ENCODE data around the gene ZFAND2A. TPM values are rescaled to one million over a fixed set of nuclear protein-coding genes. Genes with fewer than 3 reads are reported as not detected.
A peak's percentile ranks its signal among the peaks of the same experiment; 100 is the strongest.
"Not testable (repeated sequence)": the region's sequence is repeated elsewhere in the genome, so short reads cannot be mapped to it uniquely, and the experiment has no call there.

The ZFAND2A gene
- total and polyA plus RNA-seq, 5 experiments from 2014 or later = 33.5 to 59.9 (median 47.9) TPM

DNA sequence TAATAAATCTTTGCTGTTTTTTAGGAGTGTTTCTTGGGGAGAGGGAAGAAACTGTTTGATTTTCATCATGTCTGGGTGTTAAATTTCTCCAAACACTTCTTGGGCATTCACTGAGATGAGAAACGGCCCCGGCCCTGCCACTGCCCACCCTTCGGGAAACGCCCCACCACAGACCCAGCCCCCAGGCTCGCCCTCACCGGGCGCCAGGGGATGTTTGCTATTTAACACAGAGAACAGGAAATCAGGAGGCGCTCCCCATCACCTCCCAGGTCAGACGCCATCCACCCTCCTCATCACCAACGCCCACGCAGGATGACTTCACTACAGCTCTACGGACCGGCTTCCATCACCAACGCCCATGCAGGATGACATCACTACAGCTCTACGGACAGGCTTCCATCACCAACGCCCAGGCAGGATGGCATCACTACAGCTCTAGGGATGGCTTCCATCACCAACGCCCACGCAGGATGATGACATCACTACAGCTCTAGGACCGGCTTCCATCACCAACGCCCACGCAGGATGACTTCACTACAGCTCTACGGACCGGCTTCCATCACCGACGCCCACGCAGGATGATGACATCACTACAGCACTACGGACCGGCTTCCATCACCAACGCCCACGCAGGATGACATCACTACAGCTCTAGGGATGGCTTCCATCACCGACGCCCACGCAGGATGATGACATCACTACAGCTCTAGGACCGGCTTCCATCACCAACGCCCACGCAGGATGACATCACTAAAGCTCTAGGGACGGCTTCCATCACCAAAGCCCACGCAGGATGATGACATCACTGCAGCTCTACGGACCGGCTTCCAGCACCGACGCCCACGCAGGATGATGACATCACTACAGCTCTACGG is 44.6 kb downstream of the ZFAND2A start:
- POLR2A ChIA-PET, H3K36me3 Mint-ChIP-seq, H3K27ac Mint-ChIP-seq, H3K27me3 Mint-ChIP-seq, ATAC-seq, H3K9me3 Mint-ChIP-seq, H3K4me3 Mint-ChIP-seq: not testable (repeated sequence)
- peaks cover 7 to 17% (median 11%) of the 10 kb centered on the region in 4 donors for H3K4me1 Mint-ChIP-seq
- peak in 1 of 10 donors; percentile 22 for DNase-seq

DNA sequence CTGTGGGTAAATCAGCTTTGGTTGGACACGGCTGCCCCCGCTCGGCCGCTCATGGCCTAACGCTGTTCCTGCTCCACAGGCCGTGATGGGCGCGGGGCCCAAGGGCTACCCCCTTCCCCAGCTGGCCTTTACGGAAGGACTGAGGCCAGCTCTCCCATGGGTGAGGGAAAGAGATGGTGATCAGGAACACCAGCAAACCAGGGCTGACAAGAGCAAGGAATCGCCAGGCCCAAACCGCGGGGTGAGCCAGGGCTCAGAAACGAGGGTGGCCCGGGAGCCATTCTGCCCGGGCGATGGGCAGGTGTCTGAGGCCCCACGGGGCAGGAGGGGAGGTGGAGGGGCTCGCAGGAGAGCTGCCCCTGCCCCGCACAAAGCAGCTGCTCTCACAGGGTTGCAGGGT is 45.5 kb downstream of the ZFAND2A start:
- Mint-ChIP-seq H3K4me1 (peaks cover 7 to 17% (median 11%) of the 10 kb centered on the region in 4 donors), H3K27ac (no peak overlapping the region), H3K36me3 (peaks cover 0 to 3% (median 0%) of the 10 kb centered on the region in 3 donors), H3K9me3 (no peaks in the 10 kb centered on the region), H3K4me3 (no peak overlapping the region), H3K27me3 (no peaks in the 10 kb centered on the region)
- POLR2A ChIA-PET = no interaction called here
- ATAC-seq (no peak), DNase-seq (peak in 1 of 10 donors; percentile 48)

DNA sequence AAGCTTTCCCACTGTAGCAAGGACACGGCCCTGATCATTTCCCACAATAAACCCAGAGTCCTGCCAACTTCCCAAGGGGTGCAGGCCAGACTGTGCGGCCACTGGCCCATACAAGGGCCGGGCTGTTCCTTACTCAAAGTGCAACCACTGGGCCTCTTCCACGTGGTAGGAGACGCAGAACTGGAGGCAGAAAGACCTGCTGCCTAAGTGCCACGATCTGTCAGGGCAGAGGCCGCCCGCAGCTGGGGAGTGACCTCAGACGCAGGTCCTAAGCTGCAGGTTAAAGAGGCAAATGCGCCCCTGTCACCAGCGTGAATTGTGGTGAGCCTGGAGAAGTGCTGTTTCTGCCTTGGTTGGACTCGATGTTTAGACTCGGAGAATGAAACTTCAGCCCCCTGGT is 45.9 kb downstream of the ZFAND2A start:
- POLR2A ChIA-PET = interaction anchor here (0.9 kb wide), 1 partner anchor 46 kb away, joined by 3 read pairs; no protein-coding TSS in a partner anchor
- Mint-ChIP-seq H3K27ac (no peak overlapping the region), H3K4me3 (no peak overlapping the region), H3K27me3 (no peaks in the 10 kb centered on the region), H3K36me3 (peaks cover 0 to 3% (median 0%) of the 10 kb centered on the region in 3 donors), H3K9me3 (no peaks in the 10 kb centered on the region), H3K4me1 (peaks cover 5 to 13% (median 8%) of the 10 kb centered on the region in 4 donors)
- no peak for DNase-seq
- ATAC-seq = no peak

DNA sequence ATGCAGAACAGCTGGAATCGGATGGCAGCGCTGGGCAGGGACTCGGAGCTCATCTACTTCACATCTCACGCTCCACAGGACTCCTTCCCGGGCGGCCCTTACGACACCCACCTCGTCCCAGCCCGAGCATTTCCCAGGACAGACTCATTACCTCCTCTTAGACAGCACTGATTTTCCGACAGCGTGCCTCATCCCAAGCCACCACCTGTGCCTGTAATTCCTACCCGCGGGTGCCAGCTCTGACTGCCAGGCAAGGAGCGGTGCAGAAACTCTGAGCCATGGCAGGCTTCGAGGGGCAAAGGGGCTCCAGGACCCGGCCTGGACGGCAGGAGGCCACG is 46.5 kb downstream of the ZFAND2A start:
- H3K4me3 Mint-ChIP-seq = no peak overlapping the region
- no peaks in the 10 kb centered on the region for H3K9me3 Mint-ChIP-seq
- POLR2A ChIA-PET = interaction anchor here (0.9 kb wide), 1 partner anchor 47 kb away, joined by 3 read pairs; no protein-coding TSS in a partner anchor

DNA sequence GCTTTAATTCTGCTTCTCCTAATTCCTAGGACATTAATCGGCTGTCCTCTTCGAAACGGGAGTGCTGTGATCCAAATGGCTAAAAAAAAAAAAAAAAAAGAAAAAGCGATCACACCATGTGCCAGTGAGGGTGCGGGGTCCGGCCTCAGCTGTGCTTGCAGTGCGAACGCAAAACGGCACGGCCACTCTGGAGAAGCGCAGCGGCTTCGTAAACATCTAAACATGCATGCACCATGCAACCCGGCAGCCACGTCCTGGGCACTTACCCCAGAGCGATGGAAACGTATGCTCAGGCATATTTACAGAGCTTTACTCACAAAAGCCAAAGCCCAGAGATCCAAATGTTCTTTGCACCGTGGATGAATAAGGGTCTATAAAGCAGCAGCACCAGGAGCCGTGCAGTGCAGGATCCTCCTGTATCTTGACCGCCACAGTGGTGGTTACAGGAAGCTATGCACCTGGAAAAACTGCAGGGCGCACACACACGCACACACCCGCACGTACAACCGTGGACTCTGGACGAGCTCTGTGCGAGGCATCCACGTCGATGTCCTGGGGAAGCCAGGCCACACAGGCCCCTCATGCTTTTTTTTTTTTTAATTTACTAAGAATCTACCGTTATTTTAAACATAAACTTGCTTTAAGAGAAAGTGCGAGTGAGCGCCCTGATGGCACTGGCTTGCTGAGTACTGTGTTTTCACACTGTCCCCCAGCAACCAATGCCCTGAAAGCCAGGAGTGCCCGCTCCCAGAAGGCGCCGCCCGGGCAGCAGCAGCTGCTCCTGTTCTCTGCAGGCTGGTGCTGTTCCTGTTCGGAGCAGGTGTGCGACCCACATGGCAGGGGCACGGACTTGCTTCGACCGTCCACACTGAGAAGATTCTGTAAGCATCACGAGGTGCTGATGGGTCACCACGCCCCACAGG is 47.1 kb downstream of the ZFAND2A start:
- H3K4me1 Mint-ChIP-seq = peaks cover 0 to 5% (median 2%) of the 10 kb centered on the region in 4 donors
- no peaks in the 10 kb centered on the region for H3K9me3 Mint-ChIP-seq
- H3K4me3 Mint-ChIP-seq = no peak overlapping the region
- no peak overlapping the region for H3K27ac Mint-ChIP-seq
- DNase-seq (peak in 1 of 10 donors; percentile 59), ATAC-seq (no peak)
- POLR2A ChIA-PET = no interaction called here
- H3K36me3 Mint-ChIP-seq = peaks cover 0 to 3% (median 0%) of the 10 kb centered on the region in 3 donors
- no peaks in the 10 kb centered on the region for H3K27me3 Mint-ChIP-seq

More for the DNA sequence above, 46.5 kb downstream of the ZFAND2A start:
- Mint-ChIP-seq H3K27me3 (no peaks in the 10 kb centered on the region), H3K36me3 (peaks cover 0 to 3% (median 0%) of the 10 kb centered on the region in 3 donors), H3K4me1 (peaks cover 2 to 9% (median 5%) of the 10 kb centered on the region in 4 donors), H3K27ac (peak overlapping the region in 1 of 10 donors; percentile 66)
- ATAC-seq = no peak
- DNase-seq = peak in 1 of 10 donors; percentile 48

DNA sequence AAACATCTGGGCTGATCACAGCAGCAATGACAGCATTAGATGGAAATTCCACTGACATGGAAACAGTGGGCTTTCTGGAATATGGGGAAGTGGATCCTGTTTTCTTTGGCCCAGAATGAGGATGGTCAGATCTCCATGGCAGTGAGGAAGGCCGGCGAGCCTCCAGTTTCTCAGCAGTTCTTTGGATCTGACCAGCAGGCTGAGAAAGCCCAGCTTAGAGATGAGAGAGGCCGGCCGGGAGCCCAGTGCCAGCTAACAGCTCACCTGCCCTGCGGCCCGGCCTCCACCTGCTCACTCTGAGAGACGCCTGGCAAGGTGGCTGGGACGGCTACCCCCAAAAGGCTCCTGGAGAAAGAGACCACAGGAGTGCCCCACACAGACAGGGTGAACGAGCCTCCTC is 47.9 kb downstream of the ZFAND2A start:
- no peaks in the 10 kb centered on the region for H3K27me3 Mint-ChIP-seq
- no peak overlapping the region for H3K27ac Mint-ChIP-seq
- no peak overlapping the region for H3K4me3 Mint-ChIP-seq
- DNase-seq (peak in 1 of 10 donors; percentile 14), ATAC-seq (no peak)
- peaks cover 0 to 6% (median 0%) of the 10 kb centered on the region in 4 donors for H3K4me1 Mint-ChIP-seq
- peaks cover 0 to 3% (median 0%) of the 10 kb centered on the region in 3 donors for H3K36me3 Mint-ChIP-seq
- POLR2A ChIA-PET = no interaction called here
- no peaks in the 10 kb centered on the region for H3K9me3 Mint-ChIP-seq

DNA sequence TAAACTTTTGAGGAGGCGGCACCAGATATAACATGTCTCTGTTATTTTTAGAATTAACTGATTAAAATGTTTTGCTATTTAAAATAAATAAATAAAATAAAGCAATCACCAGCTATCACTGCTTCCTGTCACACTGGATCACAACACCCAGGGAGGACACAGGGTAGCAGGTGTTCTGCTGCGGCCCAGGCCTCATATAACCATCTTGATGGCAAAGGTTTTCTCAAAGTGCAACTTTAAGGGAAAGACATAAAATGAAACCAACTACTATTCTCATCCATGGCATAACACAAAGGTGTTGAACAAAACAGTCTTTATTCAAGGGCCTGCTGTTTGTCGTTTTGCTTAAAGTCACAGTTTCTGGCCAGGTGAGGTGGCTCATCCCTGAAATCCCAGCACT is 48.8 kb downstream of the ZFAND2A start:
- Mint-ChIP-seq H3K27me3 (no peaks in the 10 kb centered on the region), H3K9me3 (no peaks in the 10 kb centered on the region)

DNA sequence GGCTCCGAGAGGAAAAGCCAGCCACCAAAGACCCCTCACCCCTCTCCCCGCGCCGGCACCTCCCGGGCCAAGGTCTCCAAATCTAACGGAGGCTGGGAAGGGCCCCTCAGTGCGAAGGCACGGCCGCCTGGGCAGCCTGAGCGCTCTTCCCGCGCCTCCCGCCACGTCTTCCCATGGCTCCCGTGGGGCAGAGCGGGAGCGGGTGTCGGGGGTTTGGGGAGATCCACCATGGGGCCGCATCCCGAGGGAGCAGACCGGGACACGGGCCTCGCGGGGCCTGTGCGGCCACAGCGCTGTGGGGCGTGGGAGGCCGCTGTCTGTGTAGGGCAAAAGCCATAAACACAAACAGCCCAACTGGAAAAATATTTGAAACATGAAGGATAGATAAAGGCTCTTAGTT is 49.6 kb downstream of the ZFAND2A start:
- Mint-ChIP-seq H3K4me1 (peaks cover 0 to 9% (median 5%) of the 10 kb centered on the region in 4 donors), H3K4me3 (no peak overlapping the region), H3K27ac (no peak overlapping the region), H3K9me3 (no peaks in the 10 kb centered on the region), H3K27me3 (no peaks in the 10 kb centered on the region), H3K36me3 (peaks cover 0 to 3% (median 0%) of the 10 kb centered on the region in 3 donors)
- ATAC-seq (no peak), DNase-seq (no peak)
- POLR2A ChIA-PET = no interaction called here

More for the DNA sequence above, 48.8 kb downstream of the ZFAND2A start:
- no peak overlapping the region for H3K4me3 Mint-ChIP-seq
- ATAC-seq (no peak), DNase-seq (no peak)
- peaks cover 0 to 6% (median 2%) of the 10 kb centered on the region in 4 donors for H3K4me1 Mint-ChIP-seq
- POLR2A ChIA-PET = no interaction called here
- H3K27ac Mint-ChIP-seq = no peak overlapping the region
- peaks cover 0 to 3% (median 0%) of the 10 kb centered on the region in 3 donors for H3K36me3 Mint-ChIP-seq

DNA sequence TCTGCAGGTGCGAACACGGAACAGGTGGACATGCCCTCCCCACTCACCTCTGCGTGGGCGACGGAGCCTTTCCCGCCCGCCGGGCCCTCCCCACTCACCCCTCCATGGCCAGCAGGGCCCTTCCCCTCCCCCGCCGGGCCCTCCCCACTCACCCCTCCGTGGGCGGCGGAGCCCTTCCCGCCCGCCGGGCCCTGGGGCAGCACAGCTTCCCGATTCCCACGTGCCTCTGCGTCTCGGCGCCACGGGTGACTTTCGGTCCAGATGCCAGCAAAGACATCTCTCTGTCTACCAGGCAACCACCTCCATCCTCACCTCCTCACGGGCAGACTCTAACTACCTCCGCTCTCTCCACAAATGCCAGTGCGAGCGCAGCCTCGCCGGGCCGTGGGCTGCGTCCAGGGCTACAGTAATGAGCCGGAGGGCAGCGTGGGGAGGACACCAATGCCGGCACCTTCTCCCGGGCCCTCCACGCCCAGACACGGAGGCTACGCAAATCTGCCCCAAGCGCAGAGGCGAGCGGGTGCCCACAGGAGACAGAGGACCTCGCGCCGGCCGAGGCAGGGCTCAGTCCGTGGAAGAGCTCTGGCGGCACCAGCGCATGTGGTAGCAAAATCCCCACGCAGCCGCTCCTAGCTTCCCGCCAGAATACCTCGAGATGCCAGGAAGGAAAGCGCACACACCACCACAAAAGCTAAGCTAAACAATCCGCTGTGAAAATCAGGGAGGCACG is 50.2 kb downstream of the ZFAND2A start:
- H3K4me1 Mint-ChIP-seq = peaks cover 5 to 14% (median 11%) of the 10 kb centered on the region in 4 donors
- no peak for DNase-seq
- POLR2A ChIA-PET = no interaction called here
- no peaks in the 10 kb centered on the region for H3K9me3 Mint-ChIP-seq
- H3K4me3 Mint-ChIP-seq = no peak overlapping the region
- H3K27me3 Mint-ChIP-seq = no peaks in the 10 kb centered on the region
- no peak for ATAC-seq
- peaks cover 0 to 3% (median 0%) of the 10 kb centered on the region in 3 donors for H3K36me3 Mint-ChIP-seq
- H3K27ac Mint-ChIP-seq = no peak overlapping the region

DNA sequence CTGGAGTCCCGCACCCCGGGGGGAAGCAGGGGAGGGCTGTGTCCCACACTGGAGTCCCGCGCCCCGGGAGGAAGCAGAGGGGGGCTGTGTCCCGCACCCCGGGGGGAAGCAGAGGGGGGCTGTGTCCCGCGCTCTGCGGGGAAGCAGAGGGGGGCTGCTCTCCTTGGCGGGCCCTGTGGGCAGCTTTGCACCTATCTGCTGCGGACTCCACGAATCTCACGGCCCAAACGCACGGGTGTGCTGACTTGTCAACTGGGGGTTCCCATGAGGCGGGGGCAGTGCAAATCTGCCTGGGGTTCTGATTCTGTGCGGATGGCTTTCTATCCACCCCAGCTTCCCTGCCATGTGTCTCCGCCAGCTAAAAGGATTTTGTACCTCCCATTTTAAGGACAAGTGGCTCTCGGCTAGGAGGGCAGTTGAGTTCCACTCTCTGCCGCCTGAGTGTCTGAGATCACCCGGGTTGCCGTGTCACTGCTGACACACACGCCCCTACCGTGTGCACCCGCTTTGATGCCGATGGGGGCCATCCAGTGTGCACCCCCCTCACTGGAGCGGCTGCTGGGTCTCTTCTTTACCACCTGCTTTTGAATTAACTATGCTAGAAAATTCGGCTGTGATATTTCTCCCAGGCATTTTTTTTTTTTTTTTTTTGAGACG is 51.6 kb downstream of the ZFAND2A start:
- no peak for DNase-seq
- Mint-ChIP-seq H3K36me3 (peaks cover 0 to 3% (median 0%) of the 10 kb centered on the region in 3 donors), H3K27ac (no peak overlapping the region), H3K9me3 (no peaks in the 10 kb centered on the region), H3K4me1 (peaks cover 8 to 22% (median 17%) of the 10 kb centered on the region in 4 donors), H3K27me3 (no peaks in the 10 kb centered on the region), H3K4me3 (no peak overlapping the region)
- POLR2A ChIA-PET = no interaction called here
- ATAC-seq = no peak

DNA sequence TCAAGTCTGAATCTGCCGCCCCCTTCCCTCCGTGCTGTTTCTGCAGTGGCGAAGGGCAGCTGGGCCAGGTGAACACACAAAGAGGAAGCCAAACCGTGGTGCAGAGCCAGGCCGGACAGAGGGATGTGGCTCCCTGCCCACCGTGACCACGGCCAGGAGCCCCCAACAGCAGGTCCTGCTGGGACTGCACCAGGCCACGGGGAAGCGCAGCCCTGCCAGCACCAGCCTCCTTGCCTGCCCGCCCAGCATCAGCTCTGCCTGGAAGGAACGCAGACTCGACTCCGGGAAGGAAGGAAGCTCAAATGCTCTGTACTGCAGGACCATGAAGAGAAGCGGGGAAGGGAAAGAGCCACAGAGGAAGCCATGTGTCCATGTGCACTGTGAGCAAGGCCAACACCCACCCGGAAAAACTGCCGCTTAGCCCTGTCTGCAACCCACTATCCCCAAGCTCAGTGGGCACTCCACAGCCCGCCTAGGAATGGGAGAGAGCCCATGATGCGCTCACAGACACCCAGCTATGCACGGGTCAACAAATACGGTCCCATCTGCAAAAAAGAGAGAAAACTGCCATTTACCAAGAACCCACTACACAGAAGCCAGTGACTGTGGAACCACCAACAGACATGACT is 53.1 kb downstream of the ZFAND2A start:
- H3K27ac Mint-ChIP-seq = peak overlapping the region in 1 of 10 donors; percentile 33

More for the DNA sequence above, 53.1 kb downstream of the ZFAND2A start:
- Mint-ChIP-seq H3K36me3 (peaks cover 0 to 3% (median 0%) of the 10 kb centered on the region in 3 donors), H3K9me3 (no peaks in the 10 kb centered on the region), H3K4me3 (no peak overlapping the region), H3K27me3 (no peaks in the 10 kb centered on the region), H3K4me1 (peaks cover 11 to 28% (median 19%) of the 10 kb centered on the region in 4 donors)
- no peak for ATAC-seq
- no peak for DNase-seq
- POLR2A ChIA-PET = no interaction called here
